GM04503 (cell line): ENCODE results near the gene DCK.

ENCODE experiments used
- DNase-seq: peaks from one replicate; pipeline ENCODE4 v3.0.0-alpha.2; 2012; ENCODE audit warnings: low read depth

Gene DCK

DNA sequence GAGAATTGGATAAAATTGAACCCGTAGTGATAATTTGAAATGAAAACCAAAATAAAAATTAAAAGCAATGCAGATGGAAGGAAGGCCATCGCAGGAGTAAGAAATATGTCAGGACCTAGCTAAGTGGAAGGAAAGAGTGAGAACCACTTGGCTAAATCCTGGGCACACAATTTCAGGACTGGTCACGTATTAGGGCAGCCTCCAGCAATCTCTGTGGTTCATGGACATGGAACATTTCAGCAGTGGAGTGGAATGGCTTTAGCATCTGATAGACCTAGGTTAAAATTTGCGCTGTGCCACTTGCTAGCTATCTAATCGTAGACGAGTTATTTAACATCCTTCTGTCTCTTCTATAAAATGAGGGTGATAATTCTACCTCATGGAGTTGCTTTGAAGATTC lies 71.1 kb downstream of the DCK start:
- DNase-seq: no peak

DNA sequence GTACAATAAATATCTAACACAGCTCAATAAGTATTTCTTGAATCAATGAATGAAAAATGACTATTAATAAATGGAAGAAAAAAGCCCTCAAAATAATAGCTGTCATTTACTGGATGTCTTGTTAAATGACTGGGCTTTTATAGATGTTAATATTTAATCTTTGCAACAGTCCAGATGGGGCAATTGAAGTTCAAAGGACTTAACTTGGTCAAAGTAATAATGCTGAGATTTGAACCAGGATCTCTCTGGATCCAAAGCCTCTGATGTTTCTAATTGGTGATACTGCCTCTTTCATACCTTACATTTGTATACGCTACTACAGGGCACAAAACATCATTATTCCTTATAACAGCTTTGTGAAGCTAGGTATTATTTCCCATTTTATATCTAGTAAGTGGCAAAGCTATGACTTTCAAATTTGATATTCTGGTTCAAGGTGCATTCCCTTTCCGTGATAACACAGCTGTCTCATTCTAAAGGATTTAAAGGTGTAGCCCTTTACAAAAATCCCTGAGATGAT lies 72.6 kb downstream of the DCK start:
- no peak for DNase-seq

DNA sequence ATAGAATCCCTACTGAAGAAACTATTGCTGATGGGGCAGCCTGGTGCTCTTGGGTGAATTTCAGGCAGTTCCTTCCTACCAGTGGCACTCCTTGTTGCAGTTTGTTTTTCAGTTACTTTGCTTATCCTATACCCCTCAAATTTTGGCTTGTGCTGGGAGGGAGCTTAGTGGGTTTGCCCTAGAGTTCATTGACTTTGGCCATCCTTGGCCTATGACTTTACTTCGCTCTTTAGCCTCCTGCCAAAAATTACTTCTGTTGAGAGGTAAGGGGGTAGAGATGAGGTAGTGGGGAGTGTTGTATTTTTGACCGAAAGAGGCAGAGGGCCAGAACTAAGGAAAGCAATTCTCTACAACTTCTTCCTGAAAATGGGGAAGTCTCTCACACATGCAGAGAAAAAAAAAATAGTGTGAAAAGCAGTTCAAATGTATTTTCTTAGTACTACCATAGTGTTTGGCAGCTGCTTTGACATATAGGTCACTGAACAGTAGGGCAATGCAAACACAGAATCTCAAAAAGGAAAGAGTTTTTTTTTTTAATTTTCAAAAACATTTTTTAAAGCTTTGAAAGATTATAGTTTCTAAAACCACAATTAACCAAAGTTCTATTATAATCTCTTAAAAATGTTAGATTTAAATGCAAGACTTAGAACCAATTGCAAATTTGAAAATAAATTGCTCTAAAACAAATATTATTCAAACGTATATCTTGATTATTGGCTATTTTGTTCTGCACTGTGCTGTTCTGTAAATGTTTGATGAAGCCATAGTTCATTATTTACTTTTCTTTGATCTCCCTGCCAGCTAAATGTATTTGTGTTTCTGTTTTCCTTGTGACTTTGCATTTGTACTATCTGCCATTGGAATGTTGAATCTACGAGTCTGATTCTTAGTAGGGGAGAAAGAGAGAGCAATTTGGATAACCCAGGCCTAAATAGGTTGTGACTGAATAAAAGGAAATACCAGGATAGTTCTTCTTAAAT lies 73.6 kb downstream of the DCK start:
- no peak for DNase-seq

DNA sequence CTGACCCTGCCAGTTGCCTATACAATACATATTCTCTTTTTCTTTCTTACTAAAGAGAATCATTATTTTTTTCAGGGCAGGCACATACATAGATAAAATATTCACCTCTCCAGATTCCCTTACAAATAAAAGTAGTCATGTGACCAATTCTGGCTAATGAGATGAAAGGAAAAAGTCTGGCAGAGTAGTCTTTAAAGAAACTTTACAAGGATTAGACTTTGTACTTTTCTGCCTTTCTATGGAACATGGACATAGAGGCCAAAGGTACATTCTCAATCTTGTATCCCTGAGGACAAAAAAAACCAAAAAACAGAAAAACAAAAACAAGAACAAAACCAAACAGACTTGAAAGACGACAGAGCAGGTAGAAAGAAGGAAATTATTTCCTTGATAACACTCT lies 75.6 kb downstream of the DCK start:
- no peak for DNase-seq

DNA sequence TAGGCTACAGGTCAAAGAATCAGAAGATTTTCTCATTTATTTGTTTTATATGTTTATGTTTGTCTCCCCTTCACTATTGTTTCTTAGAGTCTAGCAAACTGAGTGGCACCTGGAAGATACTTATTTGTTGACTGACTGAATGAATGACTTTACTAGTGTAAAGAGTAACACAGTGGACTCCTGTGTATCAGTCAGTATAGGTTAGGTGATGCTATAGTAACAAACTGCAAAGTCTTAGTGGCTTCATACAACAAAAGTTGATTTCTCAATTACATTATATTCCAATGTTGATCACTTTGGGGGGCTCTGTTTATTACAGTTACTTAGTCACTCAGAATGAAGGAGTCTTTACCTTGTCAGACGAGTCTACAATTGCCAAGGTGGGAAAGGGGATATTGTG lies 76.6 kb downstream of the DCK start:
- no peak for DNase-seq

DNA sequence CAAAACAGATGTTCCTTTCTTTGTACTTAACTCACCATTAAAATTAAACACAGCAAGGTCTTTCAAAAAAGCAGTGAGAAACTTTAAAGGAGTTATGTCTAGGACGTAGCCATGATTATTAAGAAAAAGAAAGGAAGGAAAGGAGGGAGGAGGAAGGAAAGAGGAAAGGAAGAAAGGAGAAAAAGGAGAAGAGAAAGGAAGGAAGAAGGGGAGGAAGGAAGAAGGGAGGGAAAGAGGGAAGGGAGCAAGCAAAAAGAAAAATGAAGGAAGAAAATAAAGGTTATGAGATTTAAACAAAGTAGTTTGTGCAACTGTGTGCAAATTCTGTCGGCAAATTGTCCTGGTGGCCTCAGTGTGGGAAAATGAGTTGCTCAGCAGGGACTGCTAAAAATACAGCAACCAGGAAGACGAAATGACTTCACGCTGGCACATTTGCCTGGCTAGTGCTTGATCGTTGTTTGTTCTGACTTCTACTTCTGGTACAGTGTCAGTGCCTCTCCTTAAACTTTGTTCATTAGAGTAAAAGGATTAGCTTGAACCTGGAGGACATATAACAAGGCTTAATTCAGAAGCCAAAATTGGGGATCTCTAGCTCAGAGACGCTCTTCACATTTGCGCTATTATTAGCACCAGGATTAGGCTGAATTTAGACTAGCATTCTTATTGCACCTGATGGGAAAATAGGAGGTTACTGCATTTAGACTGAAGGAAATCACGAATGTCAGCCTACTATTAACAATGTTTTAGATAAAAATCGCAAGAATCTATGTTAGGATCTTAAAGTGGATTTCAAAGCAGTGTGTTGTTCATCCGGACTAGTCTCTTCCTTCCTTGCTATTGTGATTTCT lies 81.2 kb downstream of the DCK start:
- DNase-seq: no peak
